SK-N-SH (cell line): ENCODE measurements around the gene AMIGO1.

Source experiments
- EZH2phosphoT487 ChIP-seq: fragments of 200-600 bp; sonication (generic); IDR thresholded peaks from 2 replicates; pipeline ENCODE4 v1.6.1; 2017; ENCODE audit warnings: low read depth, mixed run types, mild to moderate bottlenecking, antibody characterized with exemption, moderate library complexity, borderline replicate concordance
- JUND ChIP-seq: IDR thresholded peaks from 2 replicates; pipeline ENCODE4 v1.4.0; 2012
- NRF1 ChIP-seq: IDR thresholded peaks from 2 replicates; pipeline ENCODE4 v1.6.1; 2012; ENCODE audit warnings: low read depth, mild to moderate bottlenecking, low read length
- POLR2AphosphoS5 ChIP-seq: IDR thresholded peaks from 2 replicates; pipeline ENCODE4 v1.6.1; 2012; ENCODE audit warnings: low read depth, low read length
- RAD21 ChIP-seq: IDR thresholded peaks from 2 replicates; pipeline ENCODE4 v1.6.1; 2012; ENCODE audit warnings: mild to moderate bottlenecking, low read length
- REST ChIP-seq: IDR thresholded peaks from 2 replicates; pipeline ENCODE4 v1.6.1; 2012; ENCODE audit warnings: mild to moderate bottlenecking, low read depth, low read length, moderate library complexity
- TAF1 ChIP-seq: IDR thresholded peaks from 2 replicates; pipeline ENCODE4 v1.6.1; 2012; ENCODE audit warnings: low read depth, mild to moderate bottlenecking, low read length, moderate library complexity, borderline replicate concordance
- YY1 ChIP-seq: IDR thresholded peaks from 2 replicates; pipeline ENCODE4 v1.4.0; 2012; ENCODE audit warnings: low read depth, mild to moderate bottlenecking
- TF ChIP-seq, protein P1 (sequence below): fragments of 200-600 bp; sonication (generic); IDR thresholded peaks from 2 replicates; pipeline ENCODE4 v1.6.1; 2017; ENCODE audit warnings: antibody characterized with exemption, mild to moderate bottlenecking, moderate library complexity

DNA sequence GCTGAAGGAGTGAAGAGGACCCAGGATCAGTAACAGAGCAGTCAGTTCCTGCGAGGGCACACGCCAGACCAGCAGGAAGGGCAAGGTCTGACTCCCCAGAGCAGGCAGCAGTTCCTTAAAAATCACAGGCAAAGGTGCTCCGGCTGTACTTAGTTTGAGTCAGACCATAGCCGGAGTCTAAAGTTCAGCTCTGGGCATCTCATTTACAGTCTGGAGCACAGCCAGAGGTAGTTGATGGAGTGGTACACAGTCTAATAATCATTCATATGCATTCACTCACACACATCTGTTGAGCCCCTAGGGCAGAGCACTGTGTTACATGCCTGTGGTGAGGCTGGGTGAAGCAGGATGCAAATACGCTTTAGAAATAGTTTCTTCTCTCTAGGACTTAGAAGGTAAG lies 7.3 kb upstream of the AMIGO1 start:
- TF ChIP-seq, protein P1, sequence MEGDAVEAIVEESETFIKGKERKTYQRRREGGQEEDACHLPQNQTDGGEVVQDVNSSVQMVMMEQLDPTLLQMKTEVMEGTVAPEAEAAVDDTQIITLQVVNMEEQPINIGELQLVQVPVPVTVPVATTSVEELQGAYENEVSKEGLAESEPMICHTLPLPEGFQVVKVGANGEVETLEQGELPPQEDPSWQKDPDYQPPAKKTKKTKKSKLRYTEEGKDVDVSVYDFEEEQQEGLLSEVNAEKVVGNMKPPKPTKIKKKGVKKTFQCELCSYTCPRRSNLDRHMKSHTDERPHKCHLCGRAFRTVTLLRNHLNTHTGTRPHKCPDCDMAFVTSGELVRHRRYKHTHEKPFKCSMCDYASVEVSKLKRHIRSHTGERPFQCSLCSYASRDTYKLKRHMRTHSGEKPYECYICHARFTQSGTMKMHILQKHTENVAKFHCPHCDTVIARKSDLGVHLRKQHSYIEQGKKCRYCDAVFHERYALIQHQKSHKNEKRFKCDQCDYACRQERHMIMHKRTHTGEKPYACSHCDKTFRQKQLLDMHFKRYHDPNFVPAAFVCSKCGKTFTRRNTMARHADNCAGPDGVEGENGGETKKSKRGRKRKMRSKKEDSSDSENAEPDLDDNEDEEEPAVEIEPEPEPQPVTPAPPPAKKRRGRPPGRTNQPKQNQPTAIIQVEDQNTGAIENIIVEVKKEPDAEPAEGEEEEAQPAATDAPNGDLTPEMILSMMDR = no peak
- TF ChIP-seq EZH2phosphoT487 = no peak
- no peak for TF ChIP-seq NRF1
- no peak for TF ChIP-seq TAF1
- no peak for TF ChIP-seq JUND
- TF ChIP-seq REST = no peak
- TF ChIP-seq POLR2AphosphoS5 = no peak
- no peak for TF ChIP-seq YY1
- no peak for TF ChIP-seq RAD21
